ENCODE data around the gene RBBP6.
"Not testable (repeated sequence)": the region's sequence is repeated elsewhere in the genome, so short reads cannot be mapped to it uniquely, and the experiment has no call there.

GRCh38 chr16:24495207-24495606 is 44.2 kb upstream of the RBBP6 start:
- not testable (repeated sequence) for TF ChIP-seq CTCF (conservative IDR thresholded peaks at IDR 0.05); ZFX (IDR thresholded peaks at IDR 0.05)

Data from C4-2B (cell line).